Hepatocyte (in vitro differentiated cells): Measurements from ENCODE around the gene NELL2. TPM values are rescaled to one million over a fixed set of nuclear protein-coding genes. Genes with fewer than 3 reads are reported as not detected.

Experiments
- DNase-seq: peaks from one replicate; pipeline ENCODE4 v3.0.0-alpha.2; 2016; ENCODE audit warnings: low spot score
- H2AFZ ChIP-seq: fragments of 200-600 bp; sonication (generic); 2 replicates; pipeline ENCODE4 v1.6.0; 2016; ENCODE audit warnings: antibody characterized with exemption, mild to moderate bottlenecking
- H3K27ac ChIP-seq: fragments of 200-600 bp; sonication (generic); 2 replicates; pipeline ENCODE4 v1.5.1; 2016; ENCODE audit warnings: mild to moderate bottlenecking
- H3K27me3 ChIP-seq: fragments of 200-600 bp; sonication (generic); 2 replicates; pipeline ENCODE4 v1.6.1; 2016
- H3K36me3 ChIP-seq: fragments of 200-600 bp; sonication (generic); replicated peaks from 2 replicates; pipeline ENCODE4 v1.5.1; 2016; ENCODE audit warnings: low read depth; ENCODE audit not compliant: insufficient read depth
- H3K4me1 ChIP-seq: fragments of 200-600 bp; sonication (generic); 2 replicates; pipeline ENCODE4 v1.5.1; 2016; ENCODE audit warnings: mild to moderate bottlenecking, moderate library complexity; ENCODE audit not compliant: insufficient read depth
- H3K4me2 ChIP-seq: fragments of 200-600 bp; sonication (generic); 2 replicates; pipeline ENCODE4 v1.6.0; 2016
- H3K4me3 ChIP-seq: fragments of 200-600 bp; sonication (generic); 2 replicates; pipeline ENCODE4 v1.5.1; 2016; ENCODE audit warnings: mild to moderate bottlenecking
- H3K79me2 ChIP-seq: fragments of 200-600 bp; sonication (generic); 2 replicates; pipeline ENCODE4 v1.6.0; 2017; ENCODE audit warnings: mild to moderate bottlenecking
- H3K9me2 ChIP-seq: fragments of 200-600 bp; sonication (generic); replicated peaks from 2 replicates; pipeline ENCODE4 v1.6.0; 2017; ENCODE audit warnings: mild to moderate bottlenecking; ENCODE audit not compliant: insufficient read depth
- H3K9me3 ChIP-seq: fragments of 200-600 bp; sonication (generic); 2 replicates; pipeline ENCODE4 v1.5.1; 2016; ENCODE audit warnings: low read depth, mild to moderate bottlenecking
- H4K20me1 ChIP-seq: fragments of 200-600 bp; sonication (generic); 2 replicates; pipeline ENCODE4 v1.6.0; 2016; ENCODE audit warnings: mild to moderate bottlenecking; ENCODE audit not compliant: insufficient read depth, poor library complexity, severe bottlenecking
- EZH2 ChIP-seq: fragments of 200-600 bp; sonication (generic); IDR thresholded peaks from 2 replicates; pipeline ENCODE4 v1.6.1; 2016; ENCODE audit warnings: antibody characterized with exemption, mild to moderate bottlenecking, borderline replicate concordance
- EZH2phosphoT487 ChIP-seq: fragments of 200-600 bp; sonication (generic); IDR thresholded peaks from one replicate; pipeline ENCODE4 v1.6.1; 2018; ENCODE audit warnings: antibody characterized with exemption, mild to moderate bottlenecking, low read depth, moderate library complexity; ENCODE audit not compliant: unreplicated experiment, severe bottlenecking
- WGBS: methylation state at CpG from one replicate; pipeline ENCODE4 v1.1.6; 2016; ENCODE audit warnings: low lambda C conversion rate; ENCODE audit errors: missing lambda C conversion rate; 5-methylcytosine and 5-hydroxymethylcytosine counted together
- polyA plus RNA-seq: library from polyadenylated mRNA; unstranded; fragments of >200 nt; fragmentation: Nextera tagmentation; extraction: Ambion mirVana; gene quantifications from 2 replicates; pipeline ENCODE4 v1.2.1, GENCODE V29; 2016
- total RNA-seq: library from RNA; depleted of rRNA; stranded (reverse); fragments of >200 nt; gene quantifications from 2 replicates; pipeline ENCODE4 v1.2.3, GENCODE V29; 2014
- TF ChIP-seq, protein P1 (sequence below): fragments of 200-600 bp; sonication (generic); IDR thresholded peaks from 2 replicates; pipeline ENCODE4 v1.5.1; 2016; ENCODE audit warnings: antibody characterized with exemption, mild to moderate bottlenecking; ENCODE audit not compliant: poor library complexity

The NELL2 gene
- total and polyA plus RNA-seq, 2 experiments from 2014 or later: 7.4 to 31.3 TPM

DNA sequence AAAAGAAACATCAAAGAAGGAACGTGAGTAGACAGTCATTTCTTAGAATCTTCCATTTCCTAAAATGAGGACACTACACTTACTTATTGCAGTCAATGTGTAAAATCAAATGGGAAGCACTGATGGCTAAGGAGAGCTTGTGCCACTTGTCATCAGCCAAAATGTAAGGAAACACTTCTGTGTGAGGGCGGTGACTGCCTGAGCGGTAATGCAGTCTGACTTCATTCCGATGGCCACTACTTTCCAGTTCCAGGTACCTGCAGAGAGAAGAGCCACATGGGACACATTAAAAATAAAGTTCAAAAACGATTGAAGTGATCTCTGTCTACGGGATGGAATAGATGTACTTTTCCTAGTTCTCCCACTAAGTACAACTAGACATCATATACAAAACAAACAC is 96.3 kb downstream of the NELL2 start:
- no peak overlapping the region for H3K4me2 ChIP-seq
- no peaks in the 10 kb centered on the region for H3K36me3 ChIP-seq
- 83% methylated on average over 6 of the region's 6 CpGs for WGBS
- no peaks in the 10 kb centered on the region for H3K9me2 ChIP-seq
- H3K27ac ChIP-seq: no peak overlapping the region
- no peaks in the 10 kb centered on the region for H3K4me1 ChIP-seq
- no peaks in the 10 kb centered on the region for H3K9me3 ChIP-seq
- TF ChIP-seq, protein P1, sequence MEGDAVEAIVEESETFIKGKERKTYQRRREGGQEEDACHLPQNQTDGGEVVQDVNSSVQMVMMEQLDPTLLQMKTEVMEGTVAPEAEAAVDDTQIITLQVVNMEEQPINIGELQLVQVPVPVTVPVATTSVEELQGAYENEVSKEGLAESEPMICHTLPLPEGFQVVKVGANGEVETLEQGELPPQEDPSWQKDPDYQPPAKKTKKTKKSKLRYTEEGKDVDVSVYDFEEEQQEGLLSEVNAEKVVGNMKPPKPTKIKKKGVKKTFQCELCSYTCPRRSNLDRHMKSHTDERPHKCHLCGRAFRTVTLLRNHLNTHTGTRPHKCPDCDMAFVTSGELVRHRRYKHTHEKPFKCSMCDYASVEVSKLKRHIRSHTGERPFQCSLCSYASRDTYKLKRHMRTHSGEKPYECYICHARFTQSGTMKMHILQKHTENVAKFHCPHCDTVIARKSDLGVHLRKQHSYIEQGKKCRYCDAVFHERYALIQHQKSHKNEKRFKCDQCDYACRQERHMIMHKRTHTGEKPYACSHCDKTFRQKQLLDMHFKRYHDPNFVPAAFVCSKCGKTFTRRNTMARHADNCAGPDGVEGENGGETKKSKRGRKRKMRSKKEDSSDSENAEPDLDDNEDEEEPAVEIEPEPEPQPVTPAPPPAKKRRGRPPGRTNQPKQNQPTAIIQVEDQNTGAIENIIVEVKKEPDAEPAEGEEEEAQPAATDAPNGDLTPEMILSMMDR: no peak
- TF ChIP-seq EZH2 (no peak), EZH2phosphoT487 (no peak)
- no peaks in the 10 kb centered on the region for H3K79me2 ChIP-seq
- H3K27me3 ChIP-seq: no peaks in the 10 kb centered on the region
- H3K4me3 ChIP-seq: no peak overlapping the region
- no peak for DNase-seq
- no peaks in the 10 kb centered on the region for H4K20me1 ChIP-seq
- no peak overlapping the region for H2AFZ ChIP-seq

DNA sequence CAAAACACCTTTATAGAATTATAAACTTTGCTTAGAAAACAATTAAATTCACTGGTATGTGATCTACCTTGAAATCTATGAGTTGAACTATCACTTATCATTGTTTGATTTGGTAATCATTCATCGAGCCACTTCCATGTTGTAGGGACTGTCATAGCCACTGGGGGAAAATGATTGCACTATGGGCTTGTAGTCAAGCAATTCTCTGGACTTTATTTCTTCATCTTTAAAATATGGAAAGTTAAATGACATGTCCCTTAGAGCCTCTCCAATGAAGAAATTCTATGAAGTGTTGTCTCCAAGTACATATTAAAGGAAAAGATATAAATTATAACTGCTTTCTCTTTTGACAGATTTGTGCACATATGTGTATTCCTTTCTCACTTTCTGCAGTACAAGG is 97.3 kb downstream of the NELL2 start:
- DNase-seq: no peak
- Histone ChIP-seq H2AFZ (no peak overlapping the region), H3K9me3 (no peaks in the 10 kb centered on the region), H3K4me2 (no peak overlapping the region), H3K36me3 (no peaks in the 10 kb centered on the region), H3K4me3 (no peak overlapping the region), H3K4me1 (no peaks in the 10 kb centered on the region), H3K27ac (no peak overlapping the region), H3K9me2 (no peaks in the 10 kb centered on the region), H3K79me2 (no peaks in the 10 kb centered on the region), H4K20me1 (no peaks in the 10 kb centered on the region), H3K27me3 (no peaks in the 10 kb centered on the region)
- TF ChIP-seq, protein P1: no peak
- no peak for TF ChIP-seq EZH2
- TF ChIP-seq EZH2phosphoT487: no peak
- 96% methylated on average over 1 of the region's 1 CpG for WGBS

DNA sequence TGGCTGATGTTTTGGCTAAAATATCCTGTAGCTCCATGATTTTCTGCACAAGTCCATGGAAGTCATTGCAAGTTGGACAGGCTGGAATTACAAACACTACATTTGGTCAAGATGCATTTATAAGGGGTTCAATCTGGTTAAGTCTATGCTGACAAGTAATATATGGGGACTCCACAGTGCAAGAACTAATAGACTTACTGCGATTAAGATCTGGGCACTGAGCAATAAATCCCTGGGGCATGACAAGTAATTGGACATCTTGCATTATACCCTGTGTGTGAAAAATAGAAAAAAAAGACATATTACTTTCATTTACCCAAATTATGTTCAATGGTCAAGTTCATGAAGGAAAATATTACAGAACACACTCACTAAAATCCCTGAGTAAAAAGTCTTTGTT is 99.1 kb downstream of the NELL2 start:
- no peak overlapping the region for H3K4me3 ChIP-seq
- H3K79me2 ChIP-seq: no peaks in the 10 kb centered on the region
- H3K27me3 ChIP-seq: no peaks in the 10 kb centered on the region
- no peak for DNase-seq
- H4K20me1 ChIP-seq: no peaks in the 10 kb centered on the region
- no peak for TF ChIP-seq EZH2
- TF ChIP-seq, protein P1: no peak
- TF ChIP-seq EZH2phosphoT487: no peak
- no peak overlapping the region for H2AFZ ChIP-seq
- no peaks in the 10 kb centered on the region for H3K36me3 ChIP-seq
- H3K4me2 ChIP-seq: no peak overlapping the region
- no peaks in the 10 kb centered on the region for H3K4me1 ChIP-seq
- no peaks in the 10 kb centered on the region for H3K9me2 ChIP-seq
- 100% methylated on average over 1 of the region's 1 CpG for WGBS
- H3K9me3 ChIP-seq: no peaks in the 10 kb centered on the region
- H3K27ac ChIP-seq: no peak overlapping the region

DNA sequence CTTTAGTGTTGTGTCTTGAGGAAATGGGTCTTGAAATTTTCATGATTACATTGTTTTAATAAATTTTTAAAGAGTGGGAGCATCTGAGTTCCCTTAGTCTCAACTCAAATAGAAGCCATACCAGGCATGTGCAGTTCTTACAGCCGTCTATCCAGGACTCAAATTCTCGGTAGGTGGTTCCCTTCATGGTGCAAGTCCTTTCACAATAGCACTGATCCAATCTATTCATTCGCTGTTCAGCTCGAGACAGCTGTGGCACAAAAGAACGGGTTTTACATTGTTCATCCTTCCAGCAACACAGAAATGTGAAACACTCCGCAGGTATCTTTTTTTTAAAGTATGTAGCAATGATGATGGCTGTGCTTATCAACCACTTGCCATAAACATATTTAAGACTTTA is 100.2 kb downstream of the NELL2 start:
- no peaks in the 10 kb centered on the region for H3K9me2 ChIP-seq
- H3K36me3 ChIP-seq: no peaks in the 10 kb centered on the region
- no peaks in the 10 kb centered on the region for H3K79me2 ChIP-seq
- H2AFZ ChIP-seq: no peak overlapping the region
- H3K27ac ChIP-seq: no peak overlapping the region
- no peaks in the 10 kb centered on the region for H4K20me1 ChIP-seq
- H3K4me1 ChIP-seq: no peaks in the 10 kb centered on the region
- no peak for DNase-seq
- 87% methylated on average over 6 of the region's 6 CpGs for WGBS
- no peak overlapping the region for H3K4me3 ChIP-seq
- no peaks in the 10 kb centered on the region for H3K27me3 ChIP-seq
- TF ChIP-seq EZH2phosphoT487 (no peak), EZH2 (no peak)
- TF ChIP-seq, protein P1: no peak
- no peak overlapping the region for H3K4me2 ChIP-seq
- H3K9me3 ChIP-seq: no peaks in the 10 kb centered on the region
